Smooth muscle cell (in vitro differentiated cells): ENCODE results near the gene PRM3. TPM values are rescaled to one million over a fixed set of nuclear protein-coding genes. Genes with fewer than 3 reads are reported as not detected.

Experiments used
- DNase-seq: peaks from one replicate; lab custom pipeline; 2025; ENCODE audit not compliant: unreplicated experiment; lab: John Stamatoyannopoulos, UW
- H2AFZ ChIP-seq: fragments of 200-600 bp; sonication (generic); 2 replicates; pipeline ENCODE4 v1.6.0; 2016; ENCODE audit warnings: antibody characterized with exemption, low read depth, mild to moderate bottlenecking
- H3F3A ChIP-seq: fragments of 200-600 bp; sonication (generic); 2 replicates; pipeline ENCODE4 v1.6.0; 2017; ENCODE audit warnings: antibody characterized with exemption, low read depth
- H3K27ac ChIP-seq: fragments of 200-600 bp; sonication (generic); 2 replicates; pipeline ENCODE4 v1.5.1; 2016; ENCODE audit warnings: low read depth, mild to moderate bottlenecking
- H3K27me3 ChIP-seq: fragments of 200-600 bp; sonication (generic); 2 replicates; pipeline ENCODE4 v1.6.1; 2016; ENCODE audit warnings: low read depth, mild to moderate bottlenecking
- H3K36me3 ChIP-seq: fragments of 200-600 bp; sonication (generic); 2 replicates; pipeline ENCODE4 v1.5.1; 2016; ENCODE audit warnings: low read depth
- H3K4me1 ChIP-seq: fragments of 200-600 bp; sonication (generic); 2 replicates; pipeline ENCODE4 v1.5.1; 2016; ENCODE audit warnings: low read depth
- H3K4me2 ChIP-seq: fragments of 200-600 bp; sonication (generic); 2 replicates; pipeline ENCODE4 v1.6.0; 2016; ENCODE audit warnings: mild to moderate bottlenecking
- H3K4me3 ChIP-seq: fragments of 200-600 bp; sonication (generic); 2 replicates; pipeline ENCODE4 v1.5.1; 2016; ENCODE audit warnings: mild to moderate bottlenecking
- H3K79me2 ChIP-seq: fragments of 200-600 bp; sonication (generic); 2 replicates; pipeline ENCODE4 v1.6.0; 2016; ENCODE audit warnings: low read depth, mild to moderate bottlenecking
- H3K9ac ChIP-seq: fragments of 200-600 bp; sonication (generic); 2 replicates; pipeline ENCODE4 v1.6.0; 2016; ENCODE audit warnings: low read depth
- H3K9me3 ChIP-seq: fragments of 200-600 bp; sonication (generic); replicated peaks from 2 replicates; pipeline ENCODE4 v1.5.1; 2016; ENCODE audit warnings: low read depth
- H4K20me1 ChIP-seq: fragments of 200-600 bp; sonication (generic); 2 replicates; pipeline ENCODE4 v1.6.0; 2016; ENCODE audit warnings: low read depth
- WGBS: methylation state at CpG from one replicate; pipeline ENCODE4 v1.1.7; 2016; ENCODE audit warnings: low lambda C conversion rate; 5-methylcytosine and 5-hydroxymethylcytosine counted together
- polyA plus RNA-seq: library from polyadenylated mRNA; unstranded; fragments of >200 nt; fragmentation: Nextera tagmentation; extraction: Ambion mirVana; gene quantifications from 2 replicates; pipeline ENCODE4 v1.2.1, GENCODE V29; 2016
- total RNA-seq: library from RNA; depleted of rRNA; stranded (reverse); fragments of >200 nt; gene quantifications from 2 replicates; pipeline ENCODE4 v1.2.3, GENCODE V29; 2014
- TF ChIP-seq, protein P1 (sequence below): fragments of 200-600 bp; sonication (generic); IDR thresholded peaks from 2 replicates; pipeline ENCODE4 v1.5.1; 2017; ENCODE audit warnings: borderline replicate concordance, mild to moderate bottlenecking, antibody characterized with exemption; ENCODE audit not compliant: insufficient read depth, poor library complexity, severe bottlenecking

Gene PRM3
- total and polyA plus RNA-seq, 2 experiments from 2014 or later = not detected

DNA sequence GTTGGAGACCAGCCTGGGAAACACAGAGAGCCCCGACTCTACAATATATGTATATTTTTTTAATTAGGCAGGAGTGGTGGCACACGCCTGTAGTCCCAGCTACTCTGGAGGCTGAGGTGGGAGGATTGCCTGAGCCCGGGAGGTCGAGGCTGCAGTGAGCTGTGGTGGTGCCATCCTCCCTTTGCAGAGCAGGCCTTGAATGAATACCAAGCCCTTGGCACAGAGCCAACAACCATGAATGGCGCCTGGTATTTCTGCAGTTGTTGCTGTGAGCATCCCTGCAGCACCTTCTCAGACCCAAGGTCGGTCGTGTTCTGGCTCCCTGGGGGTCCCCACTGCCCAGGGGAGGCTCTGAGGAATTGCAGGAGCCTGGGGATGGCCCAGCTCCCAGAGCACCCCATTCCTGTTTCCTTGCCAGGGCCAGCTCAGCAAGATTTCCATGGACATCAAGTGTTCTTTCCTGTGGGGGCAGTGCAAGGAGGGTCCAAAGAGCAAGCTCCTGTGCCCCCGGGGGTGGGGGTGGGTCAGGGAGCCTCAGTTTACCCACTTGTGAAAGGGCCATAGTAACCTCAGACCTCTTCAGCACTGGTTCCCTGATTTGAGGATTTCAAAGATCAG lies 46.2 kb upstream of the PRM3 start:
- H3K27ac ChIP-seq = no peak overlapping the region
- no peaks in the 10 kb centered on the region for H3K36me3 ChIP-seq
- no peak overlapping the region for H3K4me2 ChIP-seq
- H3K27me3 ChIP-seq = no peaks in the 10 kb centered on the region
- H3K4me1 ChIP-seq = peaks cover 17% of the 10 kb centered on the region
- no peak for DNase-seq
- no peak overlapping the region for H3K9ac ChIP-seq
- H3K9me3 ChIP-seq = no peaks in the 10 kb centered on the region
- H2AFZ ChIP-seq = no peak overlapping the region
- no peaks in the 10 kb centered on the region for H4K20me1 ChIP-seq
- 89% methylated on average over 8 of the region's 8 CpGs for WGBS
- H3F3A ChIP-seq = no peaks in the 10 kb centered on the region
- H3K4me3 ChIP-seq = no peak overlapping the region
- no peaks in the 10 kb centered on the region for H3K79me2 ChIP-seq
- TF ChIP-seq, protein P1, sequence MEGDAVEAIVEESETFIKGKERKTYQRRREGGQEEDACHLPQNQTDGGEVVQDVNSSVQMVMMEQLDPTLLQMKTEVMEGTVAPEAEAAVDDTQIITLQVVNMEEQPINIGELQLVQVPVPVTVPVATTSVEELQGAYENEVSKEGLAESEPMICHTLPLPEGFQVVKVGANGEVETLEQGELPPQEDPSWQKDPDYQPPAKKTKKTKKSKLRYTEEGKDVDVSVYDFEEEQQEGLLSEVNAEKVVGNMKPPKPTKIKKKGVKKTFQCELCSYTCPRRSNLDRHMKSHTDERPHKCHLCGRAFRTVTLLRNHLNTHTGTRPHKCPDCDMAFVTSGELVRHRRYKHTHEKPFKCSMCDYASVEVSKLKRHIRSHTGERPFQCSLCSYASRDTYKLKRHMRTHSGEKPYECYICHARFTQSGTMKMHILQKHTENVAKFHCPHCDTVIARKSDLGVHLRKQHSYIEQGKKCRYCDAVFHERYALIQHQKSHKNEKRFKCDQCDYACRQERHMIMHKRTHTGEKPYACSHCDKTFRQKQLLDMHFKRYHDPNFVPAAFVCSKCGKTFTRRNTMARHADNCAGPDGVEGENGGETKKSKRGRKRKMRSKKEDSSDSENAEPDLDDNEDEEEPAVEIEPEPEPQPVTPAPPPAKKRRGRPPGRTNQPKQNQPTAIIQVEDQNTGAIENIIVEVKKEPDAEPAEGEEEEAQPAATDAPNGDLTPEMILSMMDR = no peak

DNA sequence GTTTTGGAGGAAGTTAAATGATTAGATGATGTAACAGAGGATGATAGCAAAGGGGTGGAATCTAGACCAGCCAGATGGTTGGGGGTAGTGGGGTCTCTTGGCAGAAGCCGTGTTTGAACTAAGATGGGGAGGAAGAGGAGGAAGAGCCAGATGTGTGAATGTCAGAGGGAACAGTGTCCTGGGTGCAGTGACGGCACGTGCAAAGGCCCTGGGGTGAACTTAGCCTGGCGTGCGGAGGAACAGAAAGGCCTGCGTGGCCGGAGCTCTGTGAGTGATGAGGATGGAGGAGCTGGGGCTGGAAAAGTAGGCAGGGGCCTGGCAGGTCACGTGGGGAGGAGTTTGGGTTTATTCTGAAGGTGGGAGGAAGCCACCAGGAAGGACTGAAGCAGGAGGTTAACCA lies 45.4 kb upstream of the PRM3 start:
- Histone ChIP-seq H3K4me3 (no peak overlapping the region), H3K4me2 (no peak overlapping the region), H2AFZ (no peak overlapping the region), H3K4me1 (peaks cover 17% of the 10 kb centered on the region), H3F3A (no peaks in the 10 kb centered on the region), H3K79me2 (no peaks in the 10 kb centered on the region), H4K20me1 (no peaks in the 10 kb centered on the region), H3K9me3 (no peaks in the 10 kb centered on the region), H3K36me3 (no peaks in the 10 kb centered on the region), H3K27me3 (no peaks in the 10 kb centered on the region), H3K27ac (no peak overlapping the region), H3K9ac (no peak overlapping the region)
- no peak for DNase-seq
- 96% methylated on average over 8 of the region's 8 CpGs for WGBS
- TF ChIP-seq, protein P1 = no peak

DNA sequence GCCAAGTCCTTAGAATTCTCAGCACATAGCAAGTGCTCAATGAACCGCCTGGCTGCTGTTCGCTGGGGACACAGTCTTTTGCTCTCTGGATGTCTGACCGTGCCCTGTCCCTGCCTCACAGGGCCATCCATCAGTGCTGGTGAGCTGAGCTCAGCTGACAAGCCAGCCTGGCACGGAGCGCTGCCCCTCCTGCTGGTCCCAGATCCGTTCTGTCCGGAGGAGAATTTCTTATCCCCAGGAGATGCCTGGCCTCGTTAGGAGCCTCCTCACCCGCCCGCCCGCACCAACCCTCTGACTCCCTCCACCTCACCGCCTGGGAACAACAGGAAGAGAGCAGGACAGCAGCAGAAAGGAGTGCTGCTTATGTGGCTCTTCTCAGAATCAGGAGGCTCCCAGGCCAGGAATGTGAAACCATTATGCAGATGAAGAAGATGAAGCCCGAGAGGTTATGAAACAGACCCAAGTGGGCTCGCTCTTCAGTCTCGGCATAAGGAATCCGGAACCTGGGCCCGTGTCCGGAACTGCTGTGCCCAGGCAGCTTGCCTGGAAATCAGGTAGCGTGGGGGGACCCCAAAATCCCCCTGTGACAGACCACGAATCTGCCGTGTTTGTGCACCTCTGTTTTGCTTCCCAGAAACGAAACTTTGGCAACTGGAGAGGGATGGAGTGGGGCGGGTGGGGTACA lies 43.0 kb upstream of the PRM3 start:
- H3K79me2 ChIP-seq = no peaks in the 10 kb centered on the region
- 37% methylated on average over 23 of the region's 23 CpGs for WGBS
- H3K27me3 ChIP-seq = no peaks in the 10 kb centered on the region
- no peak for DNase-seq
- H3K4me3 ChIP-seq = no peak overlapping the region
- peak overlapping the region; percentile 22 for H2AFZ ChIP-seq
- H3K36me3 ChIP-seq = no peaks in the 10 kb centered on the region
- no peaks in the 10 kb centered on the region for H3F3A ChIP-seq
- H3K4me1 ChIP-seq = peaks cover 23% of the 10 kb centered on the region
- H3K9ac ChIP-seq = no peak overlapping the region
- no peaks in the 10 kb centered on the region for H4K20me1 ChIP-seq
- no peaks in the 10 kb centered on the region for H3K9me3 ChIP-seq
- H3K27ac ChIP-seq = no peak overlapping the region
- TF ChIP-seq, protein P1 = no peak
- H3K4me2 ChIP-seq = peak overlapping the region; percentile 21

DNA sequence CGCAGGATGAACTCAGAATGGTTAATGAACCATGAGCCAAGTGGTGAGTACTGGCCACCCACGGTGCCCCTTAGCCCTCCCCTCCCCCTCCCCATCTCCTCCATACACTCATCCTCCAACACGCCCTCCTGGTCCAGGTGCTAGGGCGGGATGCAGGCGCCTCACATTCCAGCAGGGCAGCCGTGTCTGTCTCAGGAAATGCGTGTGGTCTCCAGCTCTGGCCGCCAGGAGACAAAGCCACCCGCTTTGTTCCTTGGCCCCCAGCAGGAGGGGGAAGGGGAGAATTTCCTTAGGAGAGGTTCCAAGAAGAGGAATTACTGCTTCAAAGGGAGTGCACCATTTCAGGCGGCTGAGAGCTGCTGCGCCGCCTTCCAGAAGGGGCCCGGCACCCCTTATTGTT lies 42.1 kb upstream of the PRM3 start:
- Histone ChIP-seq H3K9ac (no peak overlapping the region), H3K79me2 (no peaks in the 10 kb centered on the region), H3K4me2 (peak overlapping the region; percentile 35), H3K27ac (no peak overlapping the region), H3F3A (no peaks in the 10 kb centered on the region), H3K36me3 (no peaks in the 10 kb centered on the region), H3K4me3 (no peak overlapping the region), H3K4me1 (peaks cover 23% of the 10 kb centered on the region), H4K20me1 (no peaks in the 10 kb centered on the region), H3K9me3 (no peaks in the 10 kb centered on the region), H2AFZ (no peak overlapping the region), H3K27me3 (no peaks in the 10 kb centered on the region)
- DNase-seq = no peak
- 14% methylated on average over 13 of the region's 13 CpGs for WGBS
- TF ChIP-seq, protein P1 = peak; percentile 7
